ENCODE data around the gene DSCAM. TPM values are rescaled to one million over a fixed set of nuclear protein-coding genes. Genes with fewer than 3 reads are reported as not detected.

Gene DSCAM
- total and polyA plus RNA-seq, 2 donors (not counting 3 experiments of a cell fraction or from before 2014, with no cell fraction given), result not detected

DNA sequence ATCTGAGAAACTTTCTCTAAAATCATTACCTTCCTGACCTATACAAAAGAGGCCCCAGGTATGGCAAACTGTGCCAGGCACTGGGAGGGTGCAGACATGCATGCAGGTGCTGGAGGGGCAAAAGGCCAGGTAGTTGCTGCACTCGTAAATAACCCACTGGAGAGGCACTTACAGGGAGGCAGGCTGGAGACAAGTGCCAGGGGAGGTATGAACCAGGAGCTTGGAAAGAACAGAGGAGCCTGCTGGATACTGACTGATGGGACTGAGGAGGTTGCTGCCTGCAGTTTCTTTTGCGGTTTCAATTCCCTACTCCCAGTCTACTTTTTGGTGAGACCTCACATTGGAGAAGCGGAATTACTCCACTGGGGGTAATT, 113.9 kb downstream of the DSCAM start:
- ChIA-PET CTCF (no interaction called here), POLR2A (no interaction called here)
- Histone ChIP-seq H3K4me2 (ENCODE audit: insufficient read depth, low read length) (no peak overlapping the region), H4K20me1 (replicated peaks; ENCODE audit: control insufficient read depth, extremely low read depth, insufficient read depth, low read length) (no peaks in the 10 kb centered on the region), H3K9me1 (replicated peaks; ENCODE audit: control insufficient read depth, extremely low read depth, insufficient read depth, low read length) (no peaks in the 10 kb centered on the region), H3K27me3 (ENCODE audit: control insufficient read depth in 2 of 2, insufficient read depth in 2 of 2, low read length in 2 of 2) (no peaks in the 10 kb centered on the region), H3K4me3 (replicated peaks in 1 of 3; ENCODE audit: insufficient read depth in 1 of 3, low read depth in 1 of 3, low read length in 3 of 3) (no peak overlapping the region), H3K79me2 (ENCODE audit: control insufficient read depth, insufficient read depth, low read length) (no peaks in the 10 kb centered on the region), H3K4me1 (ENCODE audit: control insufficient read depth, extremely low read depth, insufficient read depth, low read length) (no peaks in the 10 kb centered on the region), H3K36me3 (ENCODE audit: control insufficient read depth in 2 of 2, extremely low read depth in 1 of 2, insufficient read depth in 2 of 2, low read length in 2 of 2) (no peaks in the 10 kb centered on the region), H3K9me3 (replicated peaks; ENCODE audit: control insufficient read depth, insufficient read depth, low read length) (peaks cover 8% of the 10 kb centered on the region), H3K27ac (ENCODE audit: insufficient read depth, low read depth, low read length) (no peak overlapping the region), H2AFZ (ENCODE audit: low read depth, low read length) (no peak overlapping the region), H3K9ac (replicated peaks; ENCODE audit: extremely low read depth, insufficient read depth, low read length) (no peak overlapping the region)
- DNase-seq (ENCODE audit: low read depth, low spot score), result no peak
- FAIRE-seq, result no peak
- intact Hi-C loops (cut with micrococcal nuclease) (no loop called here), dilution Hi-C loops (cut with MboI; ENCODE audit: extremely low pct_ligation_motif_present, low sequenced_read_pairs) (no loop called here)
- TF ChIP-seq, protein P1, sequence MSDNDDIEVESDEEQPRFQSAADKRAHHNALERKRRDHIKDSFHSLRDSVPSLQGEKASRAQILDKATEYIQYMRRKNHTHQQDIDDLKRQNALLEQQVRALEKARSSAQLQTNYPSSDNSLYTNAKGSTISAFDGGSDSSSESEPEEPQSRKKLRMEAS (IDR thresholded peaks at IDR 0.05; ENCODE audit: insufficient read depth, insufficient read length), result no peak
- TF ChIP-seq POLR2A (IDR thresholded peaks at IDR 0.05; ENCODE audit: low read depth, low read length), result no peak
- TF ChIP-seq JUN (IDR thresholded peaks at IDR 0.05; ENCODE audit: borderline replicate concordance, insufficient read depth, insufficient read length, low read depth), result no peak
- TF ChIP-seq GATA2 (IDR thresholded peaks at IDR 0.05; ENCODE audit: insufficient read depth, insufficient read length, low read depth, low read length), result no peak
- TF ChIP-seq, protein P2, sequence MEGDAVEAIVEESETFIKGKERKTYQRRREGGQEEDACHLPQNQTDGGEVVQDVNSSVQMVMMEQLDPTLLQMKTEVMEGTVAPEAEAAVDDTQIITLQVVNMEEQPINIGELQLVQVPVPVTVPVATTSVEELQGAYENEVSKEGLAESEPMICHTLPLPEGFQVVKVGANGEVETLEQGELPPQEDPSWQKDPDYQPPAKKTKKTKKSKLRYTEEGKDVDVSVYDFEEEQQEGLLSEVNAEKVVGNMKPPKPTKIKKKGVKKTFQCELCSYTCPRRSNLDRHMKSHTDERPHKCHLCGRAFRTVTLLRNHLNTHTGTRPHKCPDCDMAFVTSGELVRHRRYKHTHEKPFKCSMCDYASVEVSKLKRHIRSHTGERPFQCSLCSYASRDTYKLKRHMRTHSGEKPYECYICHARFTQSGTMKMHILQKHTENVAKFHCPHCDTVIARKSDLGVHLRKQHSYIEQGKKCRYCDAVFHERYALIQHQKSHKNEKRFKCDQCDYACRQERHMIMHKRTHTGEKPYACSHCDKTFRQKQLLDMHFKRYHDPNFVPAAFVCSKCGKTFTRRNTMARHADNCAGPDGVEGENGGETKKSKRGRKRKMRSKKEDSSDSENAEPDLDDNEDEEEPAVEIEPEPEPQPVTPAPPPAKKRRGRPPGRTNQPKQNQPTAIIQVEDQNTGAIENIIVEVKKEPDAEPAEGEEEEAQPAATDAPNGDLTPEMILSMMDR (IDR thresholded peaks at IDR 0.05; ENCODE audit: extremely low read depth in 1 of 2, insufficient read depth in 1 of 2, low read depth in 1 of 2, low read length in 2 of 2), result no peak
- TF ChIP-seq POLR2AphosphoS5 (IDR thresholded peaks at IDR 0.05; ENCODE audit: insufficient read depth, low read depth, low read length), result no peak
- no TSS peak for BruUV-seq (replicated peaks)
